22Rv1 (cell line): ENCODE data around the gene SGPP1.

ENCODE experiments used
- CTCF ChIP-seq: fragments of 450-650 bp; IDR thresholded peaks from 2 replicates; pipeline ENCODE4 v1.5.1; 2017; ENCODE audit warnings: mild to moderate bottlenecking
- ZFX ChIP-seq: fragments of 450-650 bp; IDR thresholded peaks from 2 replicates; pipeline ENCODE4 v1.6.1; 2017; ENCODE audit warnings: antibody characterized with exemption, borderline replicate concordance

GRCh38 chr14:63642229-63642611, 85.6 kb downstream of the SGPP1 start:
- TF ChIP-seq CTCF (no peak), ZFX (no peak)
